Epithelial cell of proximal tubule (primary cell): ENCODE data around the gene TSPAN10. TPM values are rescaled to one million over a fixed set of nuclear protein-coding genes. Genes with fewer than 3 reads are reported as not detected.

Experiments used
- DNase-seq: peaks from one replicate; pipeline ENCODE4 v3.0.0-alpha.2; 2011; ENCODE audit warnings: low read depth
- H3K4me3 ChIP-seq: 2 replicates; pipeline ENCODE4 v1.5.1; 2011; ENCODE audit warnings: low read depth, mild to moderate bottlenecking, low read length
- CTCF ChIP-seq: conservative IDR thresholded peaks from 2 replicates; pipeline ENCODE4 v1.5.1; 2012; ENCODE audit warnings: low read depth, mild to moderate bottlenecking, low read length
- total RNA-seq: library from RNA; depleted of rRNA; stranded (reverse); fragments of >200 nt; gene quantifications from 2 replicates; pipeline ENCODE4 v1.2.3, GENCODE V29; 2015

TSPAN10 gene
- total RNA-seq, 1 donor from 2014 or later: 0.29 TPM

- TF ChIP-seq CTCF: no peak
- DNase-seq: no peak
- no peak overlapping the region for H3K4me3 ChIP-seq
These were observed 14.7 kb downstream of the TSPAN10 start for GRCh38 chr17:81651692-81652091.

DNA sequence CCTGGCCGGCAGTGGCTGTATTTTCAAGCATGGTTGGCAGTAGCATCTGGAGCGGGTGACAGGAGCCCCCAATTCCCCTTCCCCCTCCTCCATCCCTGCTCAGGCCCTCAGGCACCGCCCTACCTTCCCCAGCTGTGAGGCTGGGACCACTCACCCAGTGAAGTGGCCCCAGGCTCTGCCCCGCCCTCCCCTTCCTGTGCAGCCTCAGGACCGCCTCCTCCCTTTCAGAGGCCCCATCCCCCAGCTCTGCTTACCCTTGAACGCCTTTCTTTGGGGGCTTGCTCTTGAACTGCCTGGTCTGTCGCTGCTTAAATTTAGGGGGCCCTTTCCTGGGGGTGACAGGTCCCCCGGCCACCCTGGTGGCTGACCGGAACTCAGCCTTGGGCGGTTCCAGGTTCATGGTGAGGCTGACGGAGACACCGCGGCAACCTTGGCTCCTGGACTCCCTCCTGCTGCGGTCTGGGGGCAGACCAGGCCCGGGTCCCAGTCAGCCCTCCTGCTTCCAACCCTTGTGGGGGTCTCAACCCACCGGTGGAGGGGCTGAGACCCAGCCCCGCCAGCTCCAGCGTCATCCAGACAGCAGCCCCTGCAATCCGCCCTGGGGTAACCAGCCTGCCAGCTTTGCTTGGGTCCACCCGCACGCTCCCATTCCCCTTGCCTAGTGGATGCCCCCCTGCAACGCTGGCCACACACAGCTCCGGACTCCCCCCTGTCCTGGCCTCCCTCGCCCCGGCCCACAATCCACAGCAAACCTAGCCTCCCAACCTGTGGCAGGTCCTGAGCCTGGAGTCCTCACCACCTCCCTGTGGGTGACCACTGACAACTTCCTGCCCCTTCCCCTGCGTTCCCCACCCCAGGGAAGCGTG is 16.1 kb downstream of the TSPAN10 start:
- no peak for DNase-seq
- H3K4me3 ChIP-seq: no peak overlapping the region
- no peak for TF ChIP-seq CTCF

DNA sequence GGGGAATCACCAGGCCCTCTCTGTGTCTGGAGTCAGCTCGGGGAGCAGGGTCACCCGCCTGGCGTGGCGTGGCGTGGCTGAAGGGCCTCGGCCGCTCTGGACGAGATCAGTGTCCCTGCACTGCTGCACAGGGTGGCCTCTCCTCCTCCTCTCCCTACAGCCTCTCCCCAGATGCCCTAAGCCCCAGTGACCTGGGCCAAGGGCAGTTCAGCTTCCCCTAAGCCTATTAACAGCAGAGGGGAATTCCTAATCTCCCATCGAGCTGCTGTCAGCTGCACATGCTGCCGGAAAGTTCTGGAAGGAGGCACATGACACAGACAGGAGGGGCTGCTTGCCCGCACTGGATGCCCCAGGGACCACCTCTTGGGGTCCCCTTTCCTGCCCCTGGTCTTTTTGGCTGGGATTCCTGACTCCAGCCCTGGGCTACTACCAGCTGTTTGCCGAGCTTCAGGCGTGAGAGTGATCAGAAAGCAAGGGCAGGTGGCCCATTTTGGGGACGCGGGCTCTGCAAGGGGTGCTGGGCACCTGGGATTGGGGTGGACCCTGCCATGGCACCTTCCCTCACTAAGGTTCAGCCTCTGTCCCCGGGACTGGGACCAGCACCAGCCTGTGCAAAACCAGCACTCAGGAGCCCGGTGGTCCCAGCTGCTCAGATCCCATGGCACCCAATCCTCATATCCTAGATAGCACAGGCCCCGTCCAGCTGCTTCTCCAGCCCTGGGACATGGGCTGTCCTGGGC is 18.6 kb downstream of the TSPAN10 start:
- TF ChIP-seq CTCF: no peak
- no peak for DNase-seq
- no peak overlapping the region for H3K4me3 ChIP-seq

DNA sequence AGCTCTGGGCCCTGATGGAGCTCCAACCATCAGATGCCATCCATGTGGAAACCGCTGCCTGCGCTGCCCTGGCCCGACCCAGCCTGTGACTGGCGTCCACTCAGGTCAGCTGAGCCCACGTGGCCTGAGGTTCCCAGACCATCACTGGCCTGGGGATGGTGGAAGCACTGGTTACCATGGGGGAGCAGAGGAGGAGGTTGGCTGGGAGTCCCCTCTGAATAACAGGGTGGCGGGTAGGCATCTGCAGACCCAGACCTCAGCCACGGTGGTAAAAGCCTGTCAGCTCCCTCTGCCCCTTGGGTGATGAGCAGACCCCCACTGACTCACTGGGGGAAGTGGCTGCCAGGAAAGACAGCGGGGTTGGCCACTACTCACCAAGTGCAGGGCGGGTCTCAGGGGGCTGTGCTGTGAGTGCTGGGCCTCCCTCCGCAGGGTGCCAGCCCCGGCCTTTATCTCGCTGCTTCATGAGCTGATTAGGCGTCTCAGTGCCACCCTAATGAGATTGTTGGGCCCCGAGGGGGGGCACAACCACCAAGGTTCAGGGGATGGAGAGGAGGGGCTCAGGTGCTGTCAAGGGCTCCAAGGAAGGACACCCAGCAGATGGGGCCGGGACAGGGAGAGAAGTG is 19.2 kb downstream of the TSPAN10 start, which contains the start of gene PDE6G:
PDE6G (minus strand) TSS at position 425 of the 626 bp plus-strand sequence. CDS start 3,237 bp downstream, outside the sequence.
- no peak for DNase-seq
- TF ChIP-seq CTCF: no peak
- no peak within 1 kb of the TSS for H3K4me3 ChIP-seq

GRCh38 chr17:81656835-81657234 is 19.8 kb downstream of the TSPAN10 start:
- H3K4me3 ChIP-seq: no peak overlapping the region
- DNase-seq: no peak
- no peak for TF ChIP-seq CTCF

DNA sequence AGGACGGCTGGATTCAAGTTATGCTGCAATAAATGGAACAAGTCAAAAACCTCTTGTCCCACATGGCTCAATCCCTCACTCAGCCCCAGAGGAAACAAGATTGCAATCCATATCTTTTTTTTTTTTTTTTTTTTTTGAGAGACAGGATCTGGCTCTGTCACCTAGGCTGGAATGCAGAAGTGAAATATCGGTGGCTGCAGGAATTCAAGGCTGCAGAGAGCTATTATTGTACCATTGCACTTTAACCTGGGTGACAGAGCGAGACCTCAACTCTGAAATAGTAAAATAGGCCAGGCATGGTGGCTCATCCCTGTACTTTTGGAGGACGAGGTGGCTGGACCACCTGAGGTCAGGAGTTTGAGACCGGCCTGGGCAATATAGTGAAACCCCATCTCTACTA is 22.0 kb downstream of the TSPAN10 start:
- H3K4me3 ChIP-seq: no peak overlapping the region
- no peak for TF ChIP-seq CTCF
- no peak for DNase-seq
